ES-I3 (cell line): ENCODE results near the gene VWA8.

Source experiments
- H3K36me3 ChIP-seq: 2 replicates; pipeline ENCODE4 v1.6.1; 2013; ENCODE audit warnings: mild to moderate bottlenecking, low read length, control low read depth, moderate library complexity; ENCODE audit not compliant: insufficient read depth
- H3K4me1 ChIP-seq: 2 replicates; pipeline ENCODE4 v1.6.1; 2013; ENCODE audit warnings: mild to moderate bottlenecking, control low read depth, low read length; ENCODE audit not compliant: insufficient read depth
- H3K9ac ChIP-seq: 2 replicates; pipeline ENCODE4 v1.6.1; 2013; ENCODE audit warnings: low read depth, mild to moderate bottlenecking, low read length, moderate library complexity
- H3K9me3 ChIP-seq: 2 replicates; pipeline ENCODE4 v1.6.1; 2013; ENCODE audit warnings: mild to moderate bottlenecking, low read length, moderate library complexity; ENCODE audit not compliant: control insufficient read depth, insufficient read depth

The VWA8 gene

DNA sequence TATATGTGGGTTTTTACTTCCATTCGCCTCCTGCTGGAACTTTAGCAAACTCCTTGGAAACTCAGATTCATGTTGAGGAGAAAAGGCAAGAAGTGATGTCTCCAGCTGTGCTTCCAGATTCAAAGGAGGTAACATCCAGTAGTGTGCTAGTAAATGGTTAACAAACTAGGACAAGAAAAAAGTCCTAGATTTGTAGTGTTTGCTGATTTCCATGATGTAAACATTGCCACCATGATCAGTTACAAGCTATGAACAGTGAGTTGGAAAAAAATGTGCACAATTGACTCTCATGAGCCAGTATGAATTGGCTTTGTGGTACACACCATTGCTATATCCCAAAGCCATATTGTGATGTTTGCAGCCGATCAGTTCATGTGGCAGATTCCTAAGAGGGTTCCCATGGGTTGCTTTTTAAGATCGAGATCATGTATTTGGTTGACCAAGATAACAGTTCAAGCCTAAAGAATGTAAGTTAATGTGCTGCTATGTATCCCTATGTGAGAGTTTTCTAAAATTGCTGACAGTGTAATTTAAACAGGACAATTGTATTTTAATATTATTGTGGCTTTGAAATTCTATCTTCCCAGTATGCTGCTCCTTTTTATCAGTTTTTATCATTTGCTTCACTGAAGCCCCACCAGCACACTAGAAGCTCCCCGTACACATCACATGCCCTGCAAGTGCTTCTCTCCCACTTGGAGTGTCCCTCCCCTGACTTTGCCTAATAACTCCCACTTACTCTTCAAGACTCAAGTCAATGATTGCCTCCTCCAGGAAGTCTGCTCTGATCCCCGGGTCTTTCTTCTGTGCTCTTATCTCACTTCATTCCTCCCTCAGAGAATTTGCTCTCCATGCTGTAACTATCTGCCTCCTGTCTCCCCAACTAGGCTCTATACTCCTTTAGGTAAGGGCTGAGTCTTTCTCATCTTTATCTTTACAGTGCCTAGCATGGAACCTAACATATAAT is 355.3 kb downstream of the VWA8 start:
- no peaks in the 10 kb centered on the region for H3K9me3 ChIP-seq
- peaks cover 2% of the 10 kb centered on the region for H3K36me3 ChIP-seq
- peaks cover 8% of the 10 kb centered on the region; the same call in 1 of the 2 replicates for H3K4me1 ChIP-seq
- no peak overlapping the region for H3K9ac ChIP-seq

DNA sequence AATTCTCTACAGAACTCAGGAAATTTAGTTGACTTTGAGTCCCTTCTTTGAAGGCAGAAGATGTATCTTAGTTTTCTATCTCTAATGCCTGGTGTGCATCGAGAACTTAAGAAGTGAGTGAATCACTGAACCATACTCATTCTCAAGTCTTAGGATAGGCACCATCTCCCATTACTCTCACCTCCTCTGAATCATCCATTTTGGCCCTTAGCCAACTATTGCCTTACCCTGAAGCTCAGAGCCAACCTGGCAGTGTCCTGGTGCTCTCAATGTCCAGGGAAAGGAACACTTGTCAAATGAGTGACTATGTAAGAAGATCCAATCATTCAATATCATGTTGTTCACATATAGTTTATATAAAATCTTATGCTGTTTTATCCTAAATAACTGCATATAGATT is 357.0 kb downstream of the VWA8 start:
- Histone ChIP-seq H3K4me1 (no peaks in the 10 kb centered on the region), H3K9me3 (no peaks in the 10 kb centered on the region), H3K9ac (no peak overlapping the region), H3K36me3 (no peaks in the 10 kb centered on the region; the same call in 1 of the 2 replicates)

DNA sequence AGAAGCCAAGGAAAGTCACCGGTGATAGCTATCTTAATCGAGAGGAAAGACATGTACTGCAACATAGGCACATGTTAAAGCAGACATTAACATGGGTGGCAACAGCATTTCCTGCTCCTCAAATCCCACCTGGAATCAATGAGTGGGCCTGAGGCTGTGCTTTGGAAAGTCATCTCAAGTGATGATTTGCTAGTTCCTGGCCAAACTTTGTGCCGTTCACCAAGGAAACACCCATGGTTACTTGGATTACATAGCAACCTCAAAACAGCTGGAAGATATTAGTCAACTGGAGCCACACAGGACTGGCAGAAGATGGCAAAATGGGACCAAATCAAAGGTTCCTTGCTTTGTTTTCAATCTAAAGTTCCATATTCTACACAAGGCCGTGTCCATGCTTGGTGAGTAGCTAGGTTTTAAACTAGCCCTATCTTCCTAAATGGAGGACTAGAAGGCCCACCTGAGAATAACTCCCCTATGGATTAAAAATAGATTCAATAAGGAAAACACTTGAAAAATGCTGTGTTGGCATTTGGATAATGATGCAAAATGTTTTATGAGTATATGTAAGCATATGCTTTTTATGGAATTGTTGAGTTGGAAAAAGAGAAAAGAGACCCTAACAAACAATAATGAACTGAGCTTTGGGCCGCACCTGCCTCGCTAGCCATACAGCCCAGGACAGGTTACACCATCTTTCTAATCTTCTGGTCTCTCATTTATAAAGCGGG is 359.0 kb downstream of the VWA8 start:
- Histone ChIP-seq H3K9ac (no peak overlapping the region), H3K4me1 (no peaks in the 10 kb centered on the region), H3K9me3 (no peaks in the 10 kb centered on the region), H3K36me3 (no peaks in the 10 kb centered on the region; the same call in 1 of the 2 replicates)

DNA sequence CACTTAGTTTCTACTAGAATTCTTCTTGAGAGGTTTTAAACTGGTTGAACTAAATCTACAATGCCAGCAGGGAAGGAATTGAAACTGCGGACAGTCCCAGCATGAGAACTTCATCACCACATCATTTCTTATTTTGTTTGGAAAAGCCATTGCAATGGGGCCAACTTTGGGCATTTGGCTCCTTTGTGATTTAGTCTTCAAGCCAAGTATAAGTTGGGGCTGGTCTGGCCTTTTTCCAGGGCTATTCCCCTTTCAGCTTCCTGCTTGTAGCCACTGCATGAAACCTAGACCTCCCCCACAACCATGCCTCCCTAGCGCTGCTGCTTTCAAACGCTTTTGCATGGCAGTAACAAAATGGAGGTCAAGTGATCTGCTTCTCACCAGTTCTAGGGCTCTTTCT is 361.3 kb downstream of the VWA8 start:
- no peaks in the 10 kb centered on the region for H3K9me3 ChIP-seq
- H3K36me3 ChIP-seq = no peaks in the 10 kb centered on the region; the same call in 1 of the 2 replicates
- no peaks in the 10 kb centered on the region for H3K4me1 ChIP-seq

DNA sequence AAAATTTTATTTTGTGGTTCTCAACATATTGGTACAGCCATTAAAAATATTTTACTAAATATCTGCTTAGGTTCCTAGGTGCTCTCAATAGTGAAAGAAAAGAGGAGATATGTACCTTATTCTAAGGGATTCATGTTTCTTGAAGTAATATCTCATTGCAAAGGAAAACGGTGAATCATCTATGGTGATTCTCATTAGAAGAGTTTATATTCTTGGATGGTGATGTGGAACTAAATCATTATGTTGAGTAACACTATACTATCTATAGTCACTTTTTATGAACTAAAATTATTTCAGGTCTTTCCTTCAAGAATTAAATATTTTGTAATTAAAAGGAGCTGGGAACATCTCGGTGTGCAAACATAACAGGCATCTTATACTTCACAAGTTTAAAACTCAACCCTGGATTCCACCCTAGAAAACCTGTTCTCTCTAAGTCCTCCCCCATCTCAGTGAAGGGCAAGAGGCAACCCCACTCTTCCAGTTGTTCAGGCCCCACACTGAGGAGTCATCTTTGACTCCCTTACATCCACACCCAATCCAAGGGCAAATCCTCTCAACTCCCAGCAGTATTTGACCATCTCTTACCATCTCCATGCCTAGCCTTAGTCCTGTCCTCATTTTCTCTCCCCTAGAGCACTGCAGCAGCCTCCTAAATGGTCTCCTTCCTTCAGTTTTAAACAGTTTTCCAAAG is 363.4 kb downstream of the VWA8 start:
- H3K36me3 ChIP-seq = no peaks in the 10 kb centered on the region
- no peaks in the 10 kb centered on the region for H3K4me1 ChIP-seq
- no peak overlapping the region for H3K9ac ChIP-seq
- H3K9me3 ChIP-seq = no peaks in the 10 kb centered on the region

More for the DNA sequence above, 361.3 kb downstream of the VWA8 start:
- H3K9ac ChIP-seq = no peak overlapping the region

DNA sequence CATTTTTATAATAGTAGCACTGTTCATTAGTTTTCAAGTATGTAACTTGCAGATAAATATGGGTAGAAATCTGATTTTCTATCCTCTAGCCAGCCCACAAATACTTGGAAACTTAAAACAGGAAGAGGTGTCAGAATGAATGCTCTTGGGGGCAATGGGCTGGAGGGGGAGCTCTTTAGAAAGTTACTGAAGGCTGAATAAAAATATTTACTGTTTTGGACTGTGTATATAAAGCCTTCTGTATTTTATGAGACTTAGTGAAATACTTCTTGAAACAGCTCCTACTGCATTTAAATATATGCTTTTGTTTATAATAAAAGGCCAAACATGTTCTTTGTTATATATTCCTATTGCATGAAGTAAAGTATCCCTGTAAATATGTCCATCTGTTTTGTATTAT is 364.7 kb downstream of the VWA8 start:
- H3K36me3 ChIP-seq = no peaks in the 10 kb centered on the region
- no peaks in the 10 kb centered on the region for H3K4me1 ChIP-seq
- no peaks in the 10 kb centered on the region for H3K9me3 ChIP-seq
- H3K9ac ChIP-seq = no peak overlapping the region

DNA sequence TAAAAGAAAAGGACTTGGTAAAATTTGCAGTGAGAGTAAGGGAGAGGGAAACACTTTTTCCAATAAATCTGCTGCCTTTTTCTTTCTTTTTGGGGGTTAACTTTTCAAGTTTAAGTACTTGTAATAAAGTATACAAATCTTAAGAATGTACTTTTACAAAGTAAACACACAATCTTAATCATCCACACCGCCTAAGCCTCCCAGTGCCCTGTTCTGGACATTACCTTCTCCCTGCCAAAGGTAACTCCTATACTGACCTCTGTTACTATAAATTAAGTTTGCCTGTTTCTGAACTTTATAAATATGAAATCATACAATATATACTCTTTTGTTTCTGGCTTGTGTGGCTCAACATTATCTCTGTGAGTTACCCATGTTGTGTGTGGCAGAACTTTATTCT is 365.6 kb downstream of the VWA8 start:
- Histone ChIP-seq H3K4me1 (no peaks in the 10 kb centered on the region), H3K9ac (no peak overlapping the region)

DNA sequence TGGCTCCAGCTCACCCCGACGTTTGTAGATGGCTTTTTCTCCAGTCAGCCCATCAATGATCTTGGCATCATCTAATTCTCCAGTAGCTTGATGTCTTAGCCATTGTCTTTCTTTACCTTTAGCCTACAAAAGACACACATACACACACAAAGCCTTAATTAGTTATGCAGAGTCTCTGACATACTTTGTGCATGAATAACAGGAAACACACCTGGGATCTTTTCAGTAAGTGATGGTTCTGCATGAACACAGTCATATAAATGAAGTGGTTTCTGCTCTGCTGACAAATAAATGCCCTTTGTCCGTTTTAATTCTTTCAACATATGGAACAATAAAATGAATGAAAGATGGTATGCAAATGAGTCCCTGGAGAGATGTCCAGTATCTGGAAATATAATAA is 370.3 kb downstream of the VWA8 start:
- Histone ChIP-seq H3K9me3 (no peaks in the 10 kb centered on the region), H3K4me1 (peaks cover 13% of the 10 kb centered on the region), H3K9ac (no peak overlapping the region), H3K36me3 (no peaks in the 10 kb centered on the region)

More for the DNA sequence above, 365.6 kb downstream of the VWA8 start:
- H3K36me3 ChIP-seq = no peaks in the 10 kb centered on the region
- no peaks in the 10 kb centered on the region for H3K9me3 ChIP-seq

DNA sequence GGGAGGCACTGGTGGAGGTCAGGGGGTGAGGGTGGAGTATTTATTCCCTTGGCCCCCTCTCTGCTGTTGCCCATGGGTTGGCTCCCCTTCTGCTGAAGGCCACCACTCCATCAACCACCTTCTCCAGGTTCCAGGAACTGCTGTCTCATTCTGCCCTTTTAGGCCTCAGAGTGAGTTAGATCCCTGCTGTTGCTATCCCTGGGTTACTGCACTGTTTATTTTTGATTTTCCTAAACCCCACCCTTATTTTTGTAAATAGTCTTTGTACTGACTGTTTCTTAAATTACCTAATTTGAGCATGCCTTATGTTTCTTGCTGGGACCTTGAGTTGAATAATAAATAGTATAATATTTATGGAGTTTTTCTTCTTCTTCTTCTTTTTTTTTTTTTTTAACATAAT is 370.8 kb downstream of the VWA8 start:
- Histone ChIP-seq H3K4me1 (peaks cover 13% of the 10 kb centered on the region), H3K9me3 (no peaks in the 10 kb centered on the region), H3K9ac (no peak overlapping the region), H3K36me3 (no peaks in the 10 kb centered on the region)

DNA sequence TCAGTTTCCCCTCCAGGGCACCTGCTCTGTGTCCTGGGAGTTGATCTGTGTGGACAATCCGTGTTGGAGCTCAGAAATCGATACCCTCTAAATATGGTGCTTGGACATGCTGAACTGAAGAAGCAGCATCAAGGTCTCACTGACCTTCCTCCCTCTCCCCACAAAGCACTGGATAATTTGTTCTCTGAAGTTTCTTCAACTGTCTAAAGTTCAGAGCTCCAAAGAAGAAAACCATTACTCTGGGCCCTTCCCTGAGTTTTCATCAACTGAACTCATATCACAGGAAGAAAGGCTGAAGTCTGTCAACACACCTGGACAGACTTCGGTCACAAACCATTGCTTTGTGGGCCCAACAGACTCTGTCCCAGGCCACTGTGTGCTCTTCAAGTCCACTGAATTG is 371.5 kb downstream of the VWA8 start:
- Histone ChIP-seq H3K9me3 (no peaks in the 10 kb centered on the region), H3K4me1 (peaks cover 13% of the 10 kb centered on the region), H3K9ac (no peak overlapping the region), H3K36me3 (no peaks in the 10 kb centered on the region)

DNA sequence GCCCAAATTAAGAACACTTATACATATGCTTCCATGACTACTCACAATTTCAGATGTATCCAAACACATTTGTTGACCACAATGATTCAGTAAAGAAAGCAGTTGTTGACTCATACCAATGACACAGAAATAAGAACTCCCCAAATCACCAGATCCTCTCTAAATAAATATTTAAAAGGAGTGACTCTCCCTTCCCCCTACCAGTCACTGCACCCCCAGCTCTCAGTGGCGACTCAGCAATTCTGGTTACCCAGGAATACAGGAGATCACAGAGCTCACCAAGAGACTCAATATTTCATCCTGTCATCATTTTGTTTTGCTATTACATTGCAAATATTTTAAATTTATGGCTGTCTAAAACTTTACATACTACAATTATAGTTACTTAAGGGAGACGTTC is 372.0 kb downstream of the VWA8 start:
- H3K9ac ChIP-seq = no peak overlapping the region
- peaks cover 13% of the 10 kb centered on the region for H3K4me1 ChIP-seq
- H3K9me3 ChIP-seq = no peaks in the 10 kb centered on the region
- no peaks in the 10 kb centered on the region for H3K36me3 ChIP-seq

DNA sequence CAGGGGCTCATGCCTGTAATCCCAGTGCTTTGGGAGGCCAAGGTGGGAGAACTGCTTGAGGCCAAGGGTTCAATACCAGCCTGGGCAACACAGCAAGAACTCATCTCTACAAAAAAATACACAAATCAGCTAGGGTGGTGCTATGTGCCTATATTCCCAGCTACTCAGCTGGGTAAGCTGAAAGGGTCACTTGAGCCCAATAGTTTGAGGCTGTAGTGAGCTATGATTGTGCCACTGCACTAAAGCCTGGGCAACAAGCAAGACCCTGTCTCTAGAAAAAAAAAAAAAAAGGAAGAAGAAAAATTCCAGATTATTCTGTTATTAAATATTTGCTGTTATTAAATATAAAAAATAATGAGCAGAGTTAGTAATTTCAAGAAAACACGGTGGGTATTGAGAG is 372.5 kb downstream of the VWA8 start:
- Histone ChIP-seq H3K36me3 (no peaks in the 10 kb centered on the region), H3K9ac (no peak overlapping the region), H3K9me3 (no peaks in the 10 kb centered on the region), H3K4me1 (peaks cover 13% of the 10 kb centered on the region)

DNA sequence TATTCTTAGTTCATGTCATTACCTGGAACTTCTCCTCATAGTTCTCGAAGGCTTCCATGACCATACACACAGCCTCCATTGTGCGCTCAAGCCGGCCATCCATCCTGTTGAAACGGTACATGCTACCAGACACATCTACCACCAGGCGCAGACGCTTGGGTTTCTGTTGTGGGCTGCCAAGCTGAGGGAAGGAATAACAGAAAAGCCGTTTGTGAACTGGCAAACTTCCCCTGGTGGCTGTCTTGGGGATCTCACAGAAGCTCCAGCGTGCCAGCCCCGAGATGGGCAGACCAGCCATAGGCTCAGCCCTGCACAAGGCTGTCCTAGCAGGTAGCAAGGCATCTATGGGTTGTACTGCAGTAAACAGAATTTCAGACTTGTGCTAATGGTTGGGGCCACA is 373.4 kb downstream of the VWA8 start:
- Histone ChIP-seq H3K9ac (no peak overlapping the region), H3K36me3 (no peaks in the 10 kb centered on the region), H3K9me3 (no peaks in the 10 kb centered on the region), H3K4me1 (peaks cover 13% of the 10 kb centered on the region)

DNA sequence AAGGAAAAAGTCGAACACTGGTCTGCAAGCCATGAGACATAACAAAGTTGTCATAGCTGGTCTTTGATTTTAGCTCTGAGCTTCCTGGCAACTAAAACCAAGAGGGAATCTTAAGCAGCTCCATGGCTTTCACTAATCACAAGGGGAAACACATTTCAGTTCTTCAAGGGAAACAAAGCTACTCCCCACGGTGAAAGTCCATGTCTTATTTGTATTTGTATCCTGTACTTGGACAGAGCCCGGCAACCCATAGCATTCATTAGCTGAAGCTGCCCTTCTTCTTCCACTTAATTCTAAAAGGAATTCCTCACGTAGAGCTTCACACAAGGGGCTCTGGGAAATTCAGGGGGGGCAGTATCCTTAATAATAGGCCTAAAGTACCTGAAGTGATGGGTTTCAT is 374.7 kb downstream of the VWA8 start:
- H3K9ac ChIP-seq = no peak overlapping the region
- no peaks in the 10 kb centered on the region for H3K36me3 ChIP-seq
- no peaks in the 10 kb centered on the region for H3K9me3 ChIP-seq
- H3K4me1 ChIP-seq = peaks cover 13% of the 10 kb centered on the region
